ENCODE measurements around the gene EPHB2.

- TF ChIP-seq POLR2A (IDR thresholded peaks at IDR 0.05; ENCODE audit: low read depth, low read length) (no peak), POU2F2 (IDR thresholded peaks at IDR 0.05; ENCODE audit: low read depth, low read length) (no peak), POLR2AphosphoS5 (IDR thresholded peaks at IDR 0.05; ENCODE audit: low read depth, low read length) (no peak), TAF1 (IDR thresholded peaks at IDR 0.05; ENCODE audit: low read depth, low read length) (no peak), SPI1 (IDR thresholded peaks at IDR 0.05; ENCODE audit: low read depth, low read length) (no peak), PAX5 (IDR thresholded peaks at IDR 0.05; ENCODE audit: insufficient read depth, low read length, severe bottlenecking) (no peak)
Observed at GRCh38 chr1:22825486-22826189, 115.0 kb downstream of the EPHB2 start.
